Esophagus (tissue), 2 donors: ENCODE measurements around the gene PARP14. TPM values are rescaled to one million over a fixed set of nuclear protein-coding genes. Genes with fewer than 3 reads are reported as not detected.
"Not testable (repeated sequence)": the region's sequence is repeated elsewhere in the genome, so short reads cannot be mapped to it uniquely, and the experiment has no call there.

Experiments
- H3K27ac ChIP-seq, 2 donors: one replicate each; pipeline ENCODE4 v1.5.1; 2013; ENCODE audit warnings: low read depth in 2 of 2, mild to moderate bottlenecking in 2 of 2, inconsistent platforms in 1 of 2, low read length in 1 of 2, moderate library complexity in 1 of 2
- H3K27me3 ChIP-seq, 2 donors: one replicate each; pipeline ENCODE4 v1.6.1; 2013; ENCODE audit warnings: low read length in 2 of 2, control low read depth in 1 of 2, mild to moderate bottlenecking in 1 of 2; ENCODE audit not compliant: insufficient read depth in 2 of 2, control insufficient read depth in 1 of 2
- H3K36me3 ChIP-seq, 2 donors: one replicate each; pipeline ENCODE4 v1.6.1; 2013; ENCODE audit warnings: low read length in 1 of 2; ENCODE audit not compliant: control insufficient read depth in 2 of 2, insufficient read depth in 2 of 2
- H3K4me1 ChIP-seq, 2 donors: one replicate each; pipeline ENCODE4 v1.6.1; 2013; ENCODE audit warnings: low read length in 1 of 2; ENCODE audit not compliant: control insufficient read depth in 2 of 2, insufficient read depth in 2 of 2
- H3K4me3 ChIP-seq, 2 donors: one replicate each; pipeline ENCODE4 v1.5.1; 2013; ENCODE audit warnings: low read length in 2 of 2, mild to moderate bottlenecking in 2 of 2, low read depth in 1 of 2, moderate library complexity in 1 of 2
- H3K9me3 ChIP-seq, 2 donors: one replicate each; pipeline ENCODE4 v1.6.1; 2013; ENCODE audit warnings: mild to moderate bottlenecking in 2 of 2, low read depth in 1 of 2, low read length in 1 of 2, moderate library complexity in 1 of 2; ENCODE audit not compliant: control insufficient read depth in 2 of 2, insufficient read depth in 1 of 2
- WGBS, 2 donors: extraction: QIAGEN DNeasy Blood & Tissue Kit; methylation state at CpG; one replicate each; pipeline ENCODE4 v1.1.7; 2013; 5-methylcytosine and 5-hydroxymethylcytosine counted together
- polyA plus RNA-seq, 2 donors: library from polyadenylated mRNA; stranded (reverse); fragments of 200-250 nt; gene quantifications; one replicate each; pipeline ENCODE4 v1.2.3, GENCODE V29; 2013
- donor health status: healthy with polysubstance abuse.
- donor health status: Bipolar disorder and iron deficiency.

PARP14 gene
- polyA plus RNA-seq, 2 donors, result 5.4 to 6.6 TPM

DNA sequence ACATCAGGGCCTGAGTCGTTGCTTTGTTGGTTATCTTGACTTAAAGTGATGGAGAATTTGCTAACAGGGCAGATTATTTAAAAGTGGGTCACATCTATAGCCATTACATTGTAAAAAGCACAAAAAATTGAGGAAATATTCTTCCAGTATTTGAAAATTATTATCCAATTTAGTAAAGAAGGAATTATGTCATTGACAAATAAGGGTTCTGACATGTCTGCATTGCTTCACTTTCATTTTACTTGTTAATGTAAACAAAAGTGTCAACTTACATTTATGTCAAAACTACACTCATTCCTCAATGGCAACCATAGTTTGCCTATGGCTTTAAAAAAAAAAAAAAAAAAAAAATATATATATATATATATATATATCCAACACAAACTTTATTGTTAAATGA, 3.4 kb upstream of the PARP14 start:
- H3K9me3 ChIP-seq, result no peaks in the 10 kb centered on the region
- no peaks in the 10 kb centered on the region for H3K27me3 ChIP-seq
- 69 to 77% methylated on average over 1 of the region's 1 CpG for WGBS, 2 donors
- H3K27ac ChIP-seq, result no peak overlapping the region
- H3K4me1 ChIP-seq, result peaks cover 3 to 5% of the 10 kb centered on the region in 2 donors
- no peak overlapping the region for H3K4me3 ChIP-seq
- no peaks in the 10 kb centered on the region for H3K36me3 ChIP-seq

GRCh38 chr3:122678506-122678905, 2.1 kb upstream of the PARP14 start:
- Histone ChIP-seq H3K4me3 (no peak overlapping the region), H3K9me3 (no peaks in the 10 kb centered on the region), H3K4me1 (peaks cover 3 to 5% of the 10 kb centered on the region in 2 donors), H3K27ac (no peak overlapping the region), H3K27me3 (no peaks in the 10 kb centered on the region), H3K36me3 (no peaks in the 10 kb centered on the region)
- 73 to 77% methylated on average over 5 of the region's 5 CpGs for WGBS, 2 donors

- Histone ChIP-seq H3K27me3 (no peaks in the 10 kb centered on the region), H3K9me3 (no peaks in the 10 kb centered on the region), H3K36me3 (no peaks in the 10 kb centered on the region), H3K4me1 (peaks cover 3 to 5% of the 10 kb centered on the region in 2 donors), H3K27ac (peak overlapping the region; percentile 85 to 95), H3K4me3 (peak overlapping the region; percentile 13 to 83)
- WGBS, 2 donors, result 8 to 11% methylated on average over 16 of the region's 16 CpGs
Observed at GRCh38 chr3:122679085-122679881, 1.4 kb upstream of the PARP14 start.

GRCh38 chr3:122679882-122680474, 661 bp upstream of the PARP14 start:
- Histone ChIP-seq H3K36me3 (no peaks in the 10 kb centered on the region), H3K27ac (peak overlapping the region; percentile 95), H3K4me1 (peaks cover 3 to 5% of the 10 kb centered on the region in 2 donors), H3K4me3 (peak overlapping the region; percentile 83 to 87), H3K27me3 (no peaks in the 10 kb centered on the region), H3K9me3 (no peaks in the 10 kb centered on the region)
- 18 to 24% methylated on average over 10 of the region's 10 CpGs for WGBS, 2 donors

DNA sequence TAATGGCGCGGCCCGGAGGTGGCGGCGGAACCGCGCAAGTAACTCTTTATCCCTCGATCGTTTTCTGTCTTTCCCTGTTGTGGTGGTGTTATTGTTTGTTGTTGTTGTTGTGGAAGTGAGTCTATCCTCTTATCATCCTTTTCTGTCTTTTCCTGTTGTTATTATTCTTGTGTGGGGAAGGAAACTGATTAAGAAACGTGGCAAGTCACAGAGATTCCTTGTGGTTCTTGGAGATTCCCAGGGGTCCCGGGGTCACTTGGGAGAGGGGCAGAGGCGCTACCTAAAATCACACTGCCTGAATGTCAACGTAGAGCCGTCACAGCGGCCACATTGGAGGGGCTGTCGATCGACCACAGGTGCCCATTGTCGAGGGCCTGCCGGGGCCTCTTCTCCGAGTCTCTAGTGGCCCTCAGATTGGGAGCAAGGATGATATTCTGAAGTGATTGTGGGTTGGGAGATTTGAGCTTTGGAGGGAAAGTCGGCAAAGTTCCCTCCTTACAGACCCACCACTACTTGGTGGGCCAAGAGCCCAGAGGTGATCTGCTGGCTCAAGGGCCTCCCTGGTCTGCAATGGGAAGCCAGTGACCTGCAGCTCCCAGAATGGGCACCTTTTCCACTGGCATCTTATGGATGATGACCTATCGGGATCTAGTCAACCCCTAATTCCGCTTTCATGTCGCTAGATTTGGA, 790 bp downstream of the PARP14 start:
- peak overlapping the region; percentile 95 for H3K27ac ChIP-seq
- no peaks in the 10 kb centered on the region for H3K27me3 ChIP-seq
- peak overlapping the region; percentile 83 to 87 for H3K4me3 ChIP-seq
- H3K9me3 ChIP-seq, result no peaks in the 10 kb centered on the region
- peaks cover 3 to 5% of the 10 kb centered on the region in 2 donors for H3K4me1 ChIP-seq
- 23 to 24% methylated on average over 24 of the region's 24 CpGs for WGBS, 2 donors
- no peaks in the 10 kb centered on the region for H3K36me3 ChIP-seq

- 56 to 70% methylated on average over 3 of the region's 3 CpGs for WGBS, 2 donors
- Histone ChIP-seq H3K4me3 (peak overlapping the region; percentile 83 to 87), H3K27me3 (no peaks in the 10 kb centered on the region), H3K9me3 (no peaks in the 10 kb centered on the region), H3K27ac (no peak overlapping the region), H3K36me3 (no peaks in the 10 kb centered on the region), H3K4me1 (peaks cover 3 to 5% of the 10 kb centered on the region in 2 donors)
Observed at GRCh38 chr3:122681974-122682409, 1.4 kb downstream of the PARP14 start.

DNA sequence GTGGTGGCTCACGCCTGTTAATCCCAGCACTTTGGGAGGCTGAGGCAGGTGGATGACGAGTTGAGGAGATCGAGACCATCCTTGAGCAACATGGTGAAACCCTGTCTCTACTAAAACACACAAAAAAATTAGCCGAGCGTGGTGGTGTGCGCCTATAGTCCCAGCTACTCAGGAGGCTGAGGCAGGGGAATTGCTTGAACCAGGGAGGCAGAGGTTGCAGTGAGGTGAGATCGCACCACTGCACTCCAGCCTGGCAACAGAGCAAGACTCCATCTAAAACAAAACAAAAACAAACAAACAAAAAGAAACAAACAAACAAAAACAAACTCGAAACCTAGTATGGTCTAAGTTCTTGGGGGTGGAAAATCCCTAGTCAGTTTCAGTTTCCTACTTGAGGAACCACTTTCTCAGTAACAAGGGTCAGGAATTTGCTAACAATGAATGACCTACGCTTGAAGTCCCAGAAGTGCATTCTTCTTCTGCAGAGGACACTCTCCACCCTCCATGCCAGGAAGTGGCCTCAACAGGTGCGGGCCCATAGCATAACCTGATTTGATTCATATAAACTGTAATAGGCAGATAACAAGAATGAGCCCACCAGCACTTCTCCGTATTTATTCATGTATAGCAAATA, 2.3 kb downstream of the PARP14 start:
- not testable (repeated sequence) for H3K4me1 ChIP-seq, H3K9me3 ChIP-seq, H3K36me3 ChIP-seq, H3K27ac ChIP-seq, H3K27me3 ChIP-seq, H3K4me3 ChIP-seq
- 86 to 87% methylated on average over 11 of the region's 11 CpGs for WGBS, 2 donors

GRCh38 chr3:122687298-122687697, 6.7 kb downstream of the PARP14 start:
- Histone ChIP-seq H3K9me3 (no peaks in the 10 kb centered on the region), H3K27ac (no peak overlapping the region), H3K4me1 (no peaks in the 10 kb centered on the region), H3K4me3 (no peak overlapping the region), H3K36me3 (peaks cover 0 to 4% of the 10 kb centered on the region in 2 donors), H3K27me3 (no peaks in the 10 kb centered on the region)
- 84 to 96% methylated on average over 2 of the region's 2 CpGs for WGBS, 2 donors

DNA sequence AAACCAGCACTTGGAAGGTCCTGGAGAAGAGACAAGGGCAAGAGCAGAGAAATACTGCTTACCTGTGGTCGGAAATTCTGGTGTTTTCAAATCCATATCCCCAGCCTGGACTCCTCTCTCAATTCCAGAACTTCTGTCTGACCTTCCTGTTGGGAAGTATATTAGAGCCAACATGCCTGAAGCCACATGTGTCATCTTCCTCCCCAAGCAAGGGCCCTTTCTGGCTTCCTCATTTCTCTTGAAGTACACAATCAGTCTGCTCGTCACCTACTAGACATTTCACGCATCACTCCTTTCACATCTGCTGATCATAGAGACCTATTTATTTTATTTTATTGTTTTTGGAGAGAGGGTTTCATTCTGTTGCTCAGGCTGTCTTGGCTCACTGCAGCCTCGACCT, 8.4 kb downstream of the PARP14 start:
- WGBS, 2 donors, result 73 to 74% methylated on average over 4 of the region's 4 CpGs
- no peaks in the 10 kb centered on the region for H3K9me3 ChIP-seq

More for the DNA sequence above, 8.4 kb downstream of the PARP14 start:
- no peaks in the 10 kb centered on the region for H3K27me3 ChIP-seq
- H3K4me1 ChIP-seq, result no peaks in the 10 kb centered on the region
- peak overlapping the region in 1 of 2 donors; percentile 29 for H3K27ac ChIP-seq
- H3K4me3 ChIP-seq, result no peak overlapping the region
- H3K36me3 ChIP-seq, result peaks cover 0 to 6% of the 10 kb centered on the region in 2 donors
